Raji (cell line): Measurements from ENCODE around the gene JOSD1.

Experiments
- POLR2A ChIP-seq: IDR thresholded peaks from 2 replicates; pipeline ENCODE4 v1.6.1; 2011; ENCODE audit warnings: low read depth, low read length, control low read depth; ENCODE audit not compliant: insufficient read depth

JOSD1 gene

DNA sequence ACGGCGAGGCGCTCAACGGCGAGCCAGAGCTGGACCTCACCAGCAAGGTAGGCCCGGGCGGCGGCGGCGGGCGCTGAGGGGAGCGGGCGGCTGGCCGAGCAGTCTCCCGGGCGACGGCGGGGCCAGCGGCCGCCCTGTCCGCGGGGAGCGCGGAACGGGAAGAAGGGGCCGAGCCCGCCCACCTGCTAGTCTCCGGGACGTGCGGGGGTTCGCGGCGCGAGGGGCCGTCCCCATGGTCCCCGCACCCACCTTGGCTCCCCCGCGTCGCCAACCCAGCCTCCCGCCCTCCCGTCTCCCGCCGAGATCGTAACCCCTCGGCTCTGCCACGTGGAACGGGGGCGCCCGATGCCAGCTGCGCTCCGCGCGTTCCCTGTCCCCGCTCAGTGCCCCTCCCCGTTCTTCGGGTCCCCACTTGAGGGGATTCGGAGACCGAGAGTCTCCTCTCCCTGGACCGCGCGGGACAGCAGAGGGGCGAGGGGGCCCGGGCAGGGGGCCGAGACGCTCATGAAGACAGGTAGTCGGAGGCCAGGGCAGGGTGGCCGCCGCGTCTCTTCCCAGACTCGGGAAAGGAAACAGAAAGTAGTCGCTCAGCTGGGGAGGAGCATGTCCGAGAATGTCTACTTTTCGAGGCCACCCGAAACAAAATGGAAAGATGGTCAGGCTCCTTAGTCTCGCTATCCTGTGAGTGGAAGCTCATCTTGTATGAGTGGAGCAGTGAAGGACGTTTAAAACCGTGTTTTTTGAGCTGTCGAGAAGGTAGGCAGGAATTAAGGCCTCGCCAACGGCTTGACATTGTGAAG is 5.6 kb upstream of the JOSD1 start:
- no peak for TF ChIP-seq POLR2A

DNA sequence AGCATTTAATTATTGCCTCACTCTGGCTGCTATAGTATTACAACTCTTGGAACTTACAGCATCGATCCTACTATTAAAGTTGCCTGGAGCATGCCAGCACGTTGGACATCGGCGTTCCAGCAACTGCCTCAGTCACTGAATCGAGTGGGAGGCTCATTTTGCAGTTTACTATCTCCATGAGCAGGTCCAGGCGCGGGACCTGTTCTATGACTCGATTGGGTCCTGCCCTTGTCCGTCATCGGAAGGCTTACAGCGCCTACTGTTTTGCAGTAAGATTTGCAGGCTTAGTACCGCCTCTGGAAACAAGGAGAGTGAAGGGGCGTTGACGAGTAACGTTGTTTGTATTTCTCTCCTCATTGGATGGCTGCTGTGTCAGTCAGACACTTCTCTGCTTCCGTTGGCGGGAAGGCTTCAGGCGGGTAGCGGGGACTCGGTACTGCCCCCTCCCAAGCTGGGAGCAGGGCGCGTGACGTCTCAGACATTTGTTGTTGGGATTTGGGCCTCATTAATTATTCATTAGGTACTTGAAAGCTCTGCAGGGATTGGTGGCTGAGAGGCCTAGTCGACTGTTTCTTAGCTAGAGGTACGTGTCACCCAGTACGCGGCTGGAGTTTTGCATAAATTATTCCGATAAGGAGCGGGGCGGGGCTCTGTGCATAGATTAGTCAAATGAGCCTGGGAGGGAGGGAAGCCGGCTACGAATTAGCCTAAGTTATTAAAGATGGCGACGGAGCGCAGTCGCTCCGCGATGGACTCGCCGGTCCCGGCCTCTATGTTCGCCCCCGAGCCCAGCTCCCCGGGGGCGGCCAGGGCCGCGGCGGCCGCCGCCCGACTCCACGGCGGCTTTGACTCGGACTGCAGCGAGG is 4.7 kb upstream of the JOSD1 start, which contains the start of gene GTPBP1:
GTPBP1 (plus strand) TSS at position 710 of the 866 bp plus-strand sequence; CDS start at position 722, 12 bp downstream.
- peak; percentile 90 for TF ChIP-seq POLR2A

DNA sequence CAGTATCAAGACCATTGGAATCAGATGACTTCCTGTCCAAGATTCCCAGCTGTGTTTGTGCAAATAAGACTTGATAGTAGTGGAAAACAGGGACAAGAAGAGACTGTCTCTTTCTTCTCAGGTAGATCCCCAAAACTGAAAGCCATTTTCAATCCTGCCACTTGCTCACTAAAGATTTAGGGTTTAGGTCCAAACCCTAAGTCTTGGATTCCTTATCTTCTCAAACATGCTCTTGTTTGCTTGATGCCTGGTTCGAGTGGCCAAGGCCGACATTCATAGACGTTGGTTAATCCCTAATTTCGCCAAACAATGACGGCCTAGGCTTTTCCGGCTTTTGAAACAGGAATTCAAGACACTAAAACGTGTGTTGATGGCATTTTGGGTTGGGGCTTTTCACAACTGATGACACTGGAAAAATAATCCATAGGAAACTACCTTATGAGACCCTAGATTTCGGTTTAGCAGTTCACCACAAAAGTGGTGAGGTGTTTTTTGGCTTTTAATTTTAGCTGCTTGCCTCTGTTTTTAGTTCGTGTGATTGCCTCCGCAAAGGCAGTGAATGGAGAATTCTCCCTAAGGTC is 4.0 kb upstream of the JOSD1 start:
- TF ChIP-seq POLR2A = no peak

DNA sequence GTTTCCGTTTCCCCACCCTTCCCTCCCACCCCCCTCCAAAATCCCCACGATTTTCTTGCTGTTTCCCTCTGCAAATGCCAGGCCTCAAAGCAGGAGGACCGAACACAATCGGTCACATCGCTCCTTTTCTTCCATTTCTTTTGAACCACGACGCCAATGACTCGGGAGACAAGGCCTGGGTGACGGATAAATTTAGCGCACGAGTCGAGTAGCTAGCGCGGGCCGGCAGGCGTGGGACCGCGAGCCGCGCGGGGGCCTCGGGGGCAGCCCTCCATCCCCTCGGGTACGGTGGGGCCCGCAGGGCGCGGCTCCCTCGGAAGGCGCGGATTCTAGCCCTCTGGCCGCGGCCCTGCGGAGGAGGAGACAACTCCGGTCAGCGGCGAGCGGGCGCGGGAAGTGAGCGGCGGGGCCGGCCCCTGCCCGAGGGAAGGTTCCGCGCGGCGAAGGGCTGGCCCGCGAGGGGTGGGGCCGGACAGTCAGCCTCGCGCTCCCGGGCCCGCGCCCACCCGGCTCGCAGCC is 414 bp downstream of the JOSD1 start:
- TF ChIP-seq POLR2A = no peak

DNA sequence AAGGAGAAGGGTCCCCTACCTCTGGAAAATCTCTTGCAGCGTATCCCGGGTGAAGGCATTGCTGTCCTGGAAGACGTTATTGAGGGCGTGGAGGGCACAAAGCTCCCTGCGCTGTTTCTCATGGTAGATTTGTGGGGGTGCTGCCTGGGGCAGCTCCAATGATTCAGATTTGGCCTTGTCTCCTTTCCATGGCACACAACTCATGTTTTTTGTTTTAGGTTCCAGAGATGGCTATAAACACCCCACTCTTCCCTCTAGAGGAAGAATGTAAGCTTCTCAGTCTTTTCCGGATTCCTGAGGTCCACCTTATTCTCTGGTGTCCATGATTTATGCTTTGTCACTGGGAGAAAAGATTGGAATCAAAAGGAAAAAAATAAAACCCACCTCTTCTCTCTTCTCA is 959 bp downstream of the JOSD1 start:
- no peak for TF ChIP-seq POLR2A

DNA sequence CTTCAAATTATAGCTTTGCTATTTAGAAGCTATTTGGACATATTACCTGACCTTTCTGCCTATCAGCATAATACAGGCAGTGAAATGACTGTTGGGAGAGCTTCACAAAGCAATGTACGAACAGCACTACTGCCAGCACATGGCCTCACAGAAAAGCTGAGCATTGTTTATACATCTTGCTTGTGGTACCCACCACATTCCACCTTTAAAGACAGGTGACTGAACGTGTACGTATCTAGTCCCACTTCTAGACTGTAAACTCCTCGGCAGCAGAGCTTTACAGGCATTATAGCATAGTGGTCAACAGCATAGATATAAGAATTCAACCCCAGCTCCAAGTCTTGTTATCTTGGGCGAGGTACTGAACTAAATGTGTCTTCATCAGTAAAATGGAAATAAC is 1.6 kb downstream of the JOSD1 start:
- TF ChIP-seq POLR2A = no peak

DNA sequence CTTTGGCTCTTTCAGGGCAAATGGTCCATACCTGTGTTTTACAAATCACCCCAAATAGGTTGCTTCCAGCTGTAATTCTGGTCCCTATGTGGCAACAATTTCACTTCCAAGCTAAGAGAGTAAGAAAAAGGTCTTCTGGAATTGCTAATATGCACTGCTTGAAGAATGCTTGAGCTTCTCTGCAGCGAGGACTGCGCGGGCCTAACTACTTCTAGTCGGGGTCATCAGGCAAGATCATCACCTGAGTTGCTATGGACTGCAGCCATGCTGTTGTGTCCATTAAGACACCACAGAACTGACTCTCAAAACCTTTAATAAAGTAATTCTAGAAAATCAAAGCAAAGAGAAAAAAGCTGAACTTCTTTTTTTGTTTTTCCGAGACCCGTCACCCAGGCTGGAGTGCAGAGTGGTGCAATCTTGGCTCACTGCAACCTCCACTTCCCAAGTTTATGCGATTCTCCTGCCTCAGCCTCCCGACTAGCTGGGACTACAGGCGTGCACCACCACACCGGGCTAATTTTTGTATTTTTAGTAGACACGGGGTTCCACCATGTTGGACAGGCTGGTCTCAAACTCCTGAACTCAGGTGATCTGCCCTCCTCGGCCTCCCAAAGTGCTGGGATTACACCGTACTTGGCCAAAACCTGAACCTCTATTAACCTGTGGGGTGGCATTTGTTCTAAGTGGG is 2.2 kb downstream of the JOSD1 start:
- TF ChIP-seq POLR2A = no peak

DNA sequence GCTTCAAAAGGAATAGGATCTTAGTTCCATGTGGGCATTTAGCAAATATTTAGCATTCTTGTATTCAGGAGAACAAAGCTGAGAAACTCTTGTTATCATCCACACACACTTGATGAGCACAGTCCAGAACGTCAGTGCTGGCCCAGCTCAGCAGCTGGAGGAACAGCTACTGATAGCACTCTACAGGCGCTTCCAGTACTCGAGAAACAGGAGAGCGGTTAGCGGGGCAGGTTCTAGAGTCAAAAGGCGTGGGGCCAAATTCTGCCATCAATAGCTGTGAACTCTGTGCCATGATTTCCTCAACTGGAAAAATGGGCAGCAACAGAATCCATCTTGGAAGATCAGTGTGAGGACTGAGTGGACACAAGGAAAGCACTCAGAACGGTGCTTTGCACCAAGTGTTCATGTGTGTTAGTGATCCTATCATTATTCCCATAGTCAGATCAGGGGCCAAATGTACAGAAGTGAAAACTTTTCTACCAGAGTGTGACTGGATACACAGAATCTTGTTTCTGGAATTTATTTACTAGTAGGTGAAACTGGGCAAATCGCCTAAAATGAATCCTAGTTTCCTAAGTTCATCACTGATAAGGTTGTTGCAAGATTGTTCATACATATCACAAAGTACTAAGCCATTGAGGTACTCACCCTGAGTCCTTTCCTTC is 3.2 kb downstream of the JOSD1 start:
- TF ChIP-seq POLR2A = no peak

DNA sequence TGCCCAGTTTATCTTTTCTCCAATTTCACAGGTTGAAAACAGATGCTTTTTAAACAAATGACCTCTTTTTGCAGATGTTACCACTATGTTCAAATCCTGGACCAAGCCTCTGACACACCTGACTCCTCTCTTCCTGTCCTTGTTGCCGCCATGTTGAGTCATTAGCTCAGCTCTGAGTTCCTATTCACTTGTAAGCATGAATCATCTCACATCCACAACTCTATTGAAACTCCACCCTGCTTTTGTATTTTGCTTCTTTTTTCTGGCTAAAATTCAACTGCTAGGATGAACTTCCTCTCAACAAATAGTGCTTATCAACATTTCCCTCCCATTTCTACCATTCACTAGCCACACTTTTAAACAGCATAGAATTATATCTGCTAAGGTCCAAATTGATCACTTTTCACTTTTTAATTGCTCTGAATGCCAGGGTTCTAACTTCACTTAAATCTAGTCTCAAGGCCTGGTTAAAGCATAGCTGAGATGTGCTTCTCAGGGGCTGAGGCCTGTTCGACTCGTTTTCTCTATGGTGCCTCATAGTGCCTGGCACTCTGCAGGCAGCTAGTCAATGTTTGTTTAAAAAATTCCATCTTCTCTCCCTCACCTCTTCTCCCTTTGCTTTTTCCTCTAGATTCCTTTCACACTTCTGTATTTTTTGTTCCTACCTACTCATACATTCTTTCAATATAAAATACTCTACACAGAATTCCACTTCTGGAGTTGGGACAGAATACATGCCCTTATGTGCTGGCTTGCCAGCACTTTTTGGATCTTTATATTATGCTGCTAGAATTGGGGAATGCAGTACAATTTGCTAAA is 3.9 kb downstream of the JOSD1 start:
- no peak for TF ChIP-seq POLR2A

DNA sequence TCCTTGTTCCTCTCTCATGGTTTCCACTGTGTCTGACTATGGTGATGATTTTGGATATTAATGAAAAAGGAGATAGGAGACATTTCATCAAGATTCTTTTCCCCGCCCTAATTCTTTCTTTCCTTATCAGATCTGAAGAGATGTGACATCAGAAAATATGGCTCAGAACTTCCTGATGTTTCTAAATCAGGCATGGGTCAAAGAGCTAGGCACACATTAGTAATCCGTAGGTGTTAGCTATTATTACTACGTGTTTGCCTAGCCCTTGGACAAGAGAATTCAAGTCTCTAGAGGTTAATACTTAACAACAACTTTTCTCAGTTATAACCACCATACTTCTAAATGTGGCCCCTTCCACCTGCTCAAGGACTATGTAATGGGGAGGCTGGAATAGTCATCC is 5.8 kb downstream of the JOSD1 start:
- TF ChIP-seq POLR2A = no peak

DNA sequence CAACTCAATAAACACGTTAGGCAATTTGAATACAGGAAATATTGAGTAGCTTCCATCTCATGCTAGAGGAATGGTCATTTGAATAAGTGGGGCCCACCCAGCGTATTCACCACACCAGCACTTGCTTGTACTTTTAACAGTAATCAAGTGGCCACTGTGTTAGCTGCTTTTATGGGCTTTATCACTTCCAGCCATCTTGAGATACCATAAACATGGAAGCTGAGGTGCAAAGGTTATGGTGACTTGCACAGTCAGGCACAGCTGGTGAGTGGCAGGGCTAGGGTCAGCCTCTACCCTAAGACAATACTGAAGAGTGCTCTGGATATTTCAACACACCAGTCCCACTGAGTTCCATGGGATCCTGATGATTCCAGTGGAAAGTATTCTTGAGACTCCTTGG is 6.7 kb downstream of the JOSD1 start:
- no peak for TF ChIP-seq POLR2A

DNA sequence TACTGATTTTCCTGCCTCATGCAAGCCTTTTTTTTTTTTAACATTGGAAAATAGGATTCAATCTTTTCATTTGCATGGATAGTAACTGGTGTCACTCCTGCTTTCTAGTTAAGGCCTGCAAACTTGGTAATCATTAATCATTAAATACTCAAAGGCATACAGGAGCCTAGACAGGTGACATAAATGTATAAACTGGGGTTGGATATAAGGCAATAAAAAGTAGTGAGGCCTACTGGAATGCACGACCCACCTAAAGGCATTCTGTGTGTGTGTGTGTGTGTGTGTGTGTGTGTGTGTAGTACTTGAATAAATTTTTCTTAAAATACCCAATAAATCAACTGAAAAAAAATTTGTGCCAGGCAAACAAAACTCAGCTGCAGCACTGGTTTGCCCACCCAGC is 11.1 kb downstream of the JOSD1 start:
- TF ChIP-seq POLR2A = no peak

DNA sequence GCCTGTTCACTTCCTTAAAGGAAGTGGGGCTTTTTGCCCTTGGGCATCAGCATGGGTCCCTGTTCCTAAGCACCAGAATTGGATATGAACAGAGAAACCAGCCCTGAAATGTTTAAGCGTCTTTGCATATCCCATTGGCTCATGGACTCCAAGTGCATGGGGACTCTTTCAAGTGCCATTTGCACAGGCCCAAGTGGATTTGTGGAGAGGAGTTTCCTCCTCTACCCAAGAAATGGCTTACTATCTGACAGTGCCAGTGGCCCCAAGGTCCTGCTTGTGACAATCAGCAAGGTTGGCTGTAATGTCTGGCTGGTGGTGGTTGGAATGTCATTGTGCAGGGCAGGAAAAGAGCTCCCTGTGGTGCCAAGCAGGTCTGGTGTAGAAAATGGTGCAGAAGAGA is 15.0 kb downstream of the JOSD1 start:
- peak; percentile 4; the same call in 1 of the 2 replicates for TF ChIP-seq POLR2A

DNA sequence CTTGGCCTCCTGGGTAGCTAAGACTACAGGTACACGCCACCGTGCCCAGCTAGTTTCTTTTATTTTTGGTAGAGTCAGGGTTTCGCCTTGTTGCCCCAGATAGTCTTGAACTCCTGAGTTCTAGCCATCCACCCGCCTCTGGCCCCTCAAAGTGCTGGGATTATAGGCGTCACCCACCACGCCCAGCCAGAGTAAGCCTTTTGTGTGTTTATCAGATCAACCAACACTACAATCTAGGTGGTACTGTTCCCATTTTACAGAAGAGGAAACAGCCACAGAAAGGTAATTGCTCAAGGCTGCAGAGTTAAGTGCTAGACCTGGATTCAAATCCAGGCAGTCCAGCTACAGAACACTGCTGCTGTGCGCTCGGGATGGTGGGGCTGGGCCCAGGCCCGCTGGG is 15.8 kb downstream of the JOSD1 start:
- TF ChIP-seq POLR2A = no peak
